ENCODE results near the gene MAD1L1.

MAD1L1 gene

GRCh38 chr7:2122651-2123050 lies 110.1 kb downstream of the MAD1L1 start:
- no peak overlapping the region for H2BK12ac ChIP-seq (ENCODE audit: low read length)
- no peaks in the 10 kb centered on the region for H3K79me1 ChIP-seq (ENCODE audit: low read length)
- no peak overlapping the region for H4K12ac ChIP-seq (ENCODE audit: low read depth, low read length)
- H3K4me3 ChIP-seq (ENCODE audit: low read depth, low read length) = no peak overlapping the region
- no peaks in the 10 kb centered on the region for H3K79me2 ChIP-seq (ENCODE audit: control insufficient read depth, insufficient read depth, low read length, poor library complexity)
- H3K14ac ChIP-seq (ENCODE audit: low read length) = no peak overlapping the region
- H3K18ac ChIP-seq (ENCODE audit: low read length) = no peak overlapping the region
- H4K8ac ChIP-seq (ENCODE audit: low read depth, low read length) = no peak overlapping the region
- no peaks in the 10 kb centered on the region for H3K27me3 ChIP-seq (ENCODE audit: insufficient read depth, low read length)
- no peak overlapping the region for H4K91ac ChIP-seq (ENCODE audit: low read depth, low read length)
- peaks cover 4% of the 10 kb centered on the region for H3K9me3 ChIP-seq (ENCODE audit: insufficient read depth, low read depth, low read length)
- no peak for DNase-seq
- no peak overlapping the region for H2BK5ac ChIP-seq (ENCODE audit: low read depth, low read length, poor library complexity)
- H3K4me1 ChIP-seq (ENCODE audit: control insufficient read depth in 1 of 2, insufficient read depth in 2 of 2, low read length in 2 of 2) = peaks cover 8 to 11% of the 10 kb centered on the region in 2 experiments
- no peak overlapping the region for H3K4me2 ChIP-seq (ENCODE audit: low read length)
- H2BK120ac ChIP-seq (ENCODE audit: insufficient read depth, low read length, poor library complexity) = no peak overlapping the region
- H3K9ac ChIP-seq (ENCODE audit: low read length) = no peak overlapping the region
- H3K27ac ChIP-seq (ENCODE audit: low read depth, low read length) = no peak overlapping the region
- no CpG with 5 or more reads among the region's 16 CpGs for WGBS (ENCODE audit: extremely low coverage, insufficient coverage, insufficient read length)
- no peak overlapping the region for H3K23ac ChIP-seq (ENCODE audit: low read length)
- no peak overlapping the region for H2AFZ ChIP-seq (ENCODE audit: insufficient read depth, low read length, poor library complexity)
- peaks cover 27% of the 10 kb centered on the region in 2 experiments for H3K36me3 ChIP-seq (ENCODE audit: control insufficient read depth in 1 of 2, insufficient read depth in 2 of 2, low read length in 2 of 2)
- no peak overlapping the region for H3K4ac ChIP-seq (ENCODE audit: low read depth, low read length)
- no peak overlapping the region for H2AK5ac ChIP-seq (ENCODE audit: low read length)

DNA sequence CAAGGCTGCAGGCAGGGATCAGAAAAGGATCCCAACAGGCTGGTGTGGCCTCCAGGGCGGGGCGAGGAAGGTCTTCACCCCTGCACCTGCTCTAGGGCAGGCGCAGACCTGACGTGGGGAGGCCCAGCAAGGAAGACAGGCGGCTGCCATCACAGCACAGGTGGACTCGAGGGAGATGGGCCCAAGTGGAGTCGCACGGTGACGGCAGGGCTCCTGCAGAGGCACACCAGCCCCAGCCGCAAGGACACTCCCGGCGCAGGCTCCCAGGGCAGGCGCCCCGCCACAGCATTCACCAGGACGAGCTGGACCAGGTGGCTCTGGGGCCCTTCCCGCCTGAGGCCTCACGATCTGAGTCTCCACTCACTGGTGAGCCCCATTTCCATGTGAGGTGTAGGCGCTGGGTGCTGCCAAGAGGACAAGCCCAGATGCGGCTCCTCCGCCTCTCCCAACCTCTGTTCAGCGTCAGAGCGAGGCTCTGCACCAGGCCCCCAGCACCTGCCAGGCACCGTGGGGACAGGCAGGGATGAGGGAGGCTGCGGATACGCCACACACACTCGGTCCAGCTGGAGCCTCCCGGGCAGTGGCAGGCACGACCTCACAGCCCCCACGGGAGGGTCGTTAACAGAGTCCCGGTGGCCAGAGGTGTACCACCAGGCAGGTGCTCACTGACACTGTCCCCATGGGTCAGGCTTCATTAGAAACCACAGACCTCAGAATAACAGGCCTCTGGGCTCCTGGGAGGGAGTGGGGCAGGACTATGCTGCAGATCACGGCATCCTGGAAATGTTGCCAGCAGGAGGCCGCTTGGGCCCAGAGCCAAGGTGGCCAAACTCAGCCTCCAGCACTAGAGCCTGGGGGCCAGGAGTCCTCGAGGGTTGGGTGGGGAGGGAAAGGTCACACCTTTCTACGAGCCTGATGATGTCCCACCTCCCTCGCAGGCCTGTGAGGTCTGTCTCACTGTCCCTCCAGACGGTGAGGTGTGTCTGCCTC lies 111.6 kb downstream of the MAD1L1 start:
- Histone ChIP-seq H2BK5ac (ENCODE audit: low read depth, low read length, poor library complexity) (no peak overlapping the region), H4K91ac (ENCODE audit: low read depth, low read length) (no peak overlapping the region), H3K4me2 (ENCODE audit: low read length) (no peak overlapping the region), H3K36me3 (ENCODE audit: control insufficient read depth in 1 of 2, insufficient read depth in 2 of 2, low read length in 2 of 2) (peaks cover 24% of the 10 kb centered on the region in 2 experiments), H3K27ac (ENCODE audit: low read depth, low read length) (no peak overlapping the region), H3K27me3 (ENCODE audit: insufficient read depth, low read length) (no peaks in the 10 kb centered on the region), H3K4me3 (ENCODE audit: low read depth, low read length) (no peak overlapping the region), H2BK12ac (ENCODE audit: low read length) (no peak overlapping the region), H3K4me1 (ENCODE audit: control insufficient read depth in 1 of 2, insufficient read depth in 2 of 2, low read length in 2 of 2) (peaks cover 8 to 11% of the 10 kb centered on the region in 2 experiments), H2AFZ (ENCODE audit: insufficient read depth, low read length, poor library complexity) (no peak overlapping the region), H4K8ac (ENCODE audit: low read depth, low read length) (no peak overlapping the region), H3K18ac (ENCODE audit: low read length) (no peak overlapping the region), H3K14ac (ENCODE audit: low read length) (no peak overlapping the region), H3K23ac (ENCODE audit: low read length) (no peak overlapping the region), H2BK120ac (ENCODE audit: insufficient read depth, low read length, poor library complexity) (no peak overlapping the region), H3K9me3 (ENCODE audit: insufficient read depth, low read depth, low read length) (peaks cover 4% of the 10 kb centered on the region), H3K79me1 (ENCODE audit: low read length) (no peaks in the 10 kb centered on the region), H3K79me2 (ENCODE audit: control insufficient read depth, insufficient read depth, low read length, poor library complexity) (no peaks in the 10 kb centered on the region), H3K9ac (ENCODE audit: low read length) (no peak overlapping the region), H4K12ac (ENCODE audit: low read depth, low read length) (no peak overlapping the region), H3K4ac (ENCODE audit: low read depth, low read length) (no peak overlapping the region), H2AK5ac (ENCODE audit: low read length) (no peak overlapping the region)
- DNase-seq = no peak
- no CpG with 5 or more reads among the region's 37 CpGs for WGBS (ENCODE audit: extremely low coverage, insufficient coverage, insufficient read length)

- no peak overlapping the region for H4K12ac ChIP-seq (ENCODE audit: low read depth, low read length)
- H3K9me3 ChIP-seq (ENCODE audit: insufficient read depth, low read depth, low read length) = peaks cover 4% of the 10 kb centered on the region
- no peak overlapping the region for H4K8ac ChIP-seq (ENCODE audit: low read depth, low read length)
- H3K9ac ChIP-seq (ENCODE audit: low read length) = no peak overlapping the region
- no peak overlapping the region for H3K14ac ChIP-seq (ENCODE audit: low read length)
- no CpG with 5 or more reads among the region's 12 CpGs for WGBS (ENCODE audit: extremely low coverage, insufficient coverage, insufficient read length)
- H3K18ac ChIP-seq (ENCODE audit: low read length) = no peak overlapping the region
- no peak overlapping the region for H2AK5ac ChIP-seq (ENCODE audit: low read length)
- no peaks in the 10 kb centered on the region for H3K27me3 ChIP-seq (ENCODE audit: insufficient read depth, low read length)
- no peak overlapping the region for H2BK120ac ChIP-seq (ENCODE audit: insufficient read depth, low read length, poor library complexity)
- H2BK12ac ChIP-seq (ENCODE audit: low read length) = no peak overlapping the region
- no peak overlapping the region for H3K4me2 ChIP-seq (ENCODE audit: low read length)
- H3K27ac ChIP-seq (ENCODE audit: low read depth, low read length) = no peak overlapping the region
- H3K23ac ChIP-seq (ENCODE audit: low read length) = no peak overlapping the region
- H2BK5ac ChIP-seq (ENCODE audit: low read depth, low read length, poor library complexity) = no peak overlapping the region
- DNase-seq = no peak
- H3K36me3 ChIP-seq (ENCODE audit: control insufficient read depth in 1 of 2, insufficient read depth in 2 of 2, low read length in 2 of 2) = peaks cover 17 to 21% of the 10 kb centered on the region in 2 experiments
- no peaks in the 10 kb centered on the region for H3K79me2 ChIP-seq (ENCODE audit: control insufficient read depth, insufficient read depth, low read length, poor library complexity)
- H3K4me3 ChIP-seq (ENCODE audit: low read depth, low read length) = no peak overlapping the region
- no peak overlapping the region for H3K4ac ChIP-seq (ENCODE audit: low read depth, low read length)
- peaks cover 8 to 11% of the 10 kb centered on the region in 2 experiments for H3K4me1 ChIP-seq (ENCODE audit: control insufficient read depth in 1 of 2, insufficient read depth in 2 of 2, low read length in 2 of 2)
- no peak overlapping the region for H4K91ac ChIP-seq (ENCODE audit: low read depth, low read length)
- no peaks in the 10 kb centered on the region for H3K79me1 ChIP-seq (ENCODE audit: low read length)
- H2AFZ ChIP-seq (ENCODE audit: insufficient read depth, low read length, poor library complexity) = no peak overlapping the region
Observed at GRCh38 chr7:2120251-2120660, 112.5 kb downstream of the MAD1L1 start.

DNA sequence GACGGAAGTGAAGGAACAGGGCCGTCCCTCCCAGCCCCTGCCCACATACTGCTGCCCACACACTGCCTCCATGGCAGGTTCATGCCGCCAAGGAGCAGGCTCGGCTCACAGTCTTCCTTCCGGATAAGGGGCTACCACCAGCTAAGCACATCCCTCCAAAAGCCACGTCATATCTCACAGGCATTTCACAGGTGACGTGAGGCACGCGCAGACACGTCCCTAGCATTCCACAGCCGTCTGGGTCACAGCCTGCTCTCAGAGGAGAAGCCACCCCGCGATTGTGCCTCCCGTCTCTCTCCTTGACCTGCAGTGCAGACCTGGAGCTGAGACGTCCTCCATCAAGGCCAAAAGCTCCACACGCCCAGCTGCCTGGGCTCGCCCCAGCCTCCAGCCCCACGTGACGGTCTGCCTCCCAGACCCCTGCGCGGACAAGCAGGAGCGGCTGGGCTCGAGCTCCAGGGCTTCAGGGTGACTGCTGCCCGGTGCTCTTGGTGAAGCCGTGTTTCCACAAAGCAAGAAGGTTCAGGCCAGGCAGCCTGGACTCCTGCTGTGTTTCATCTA lies 114.0 kb downstream of the MAD1L1 start:
- H3K9ac ChIP-seq (ENCODE audit: low read length) = no peak overlapping the region
- H2BK12ac ChIP-seq (ENCODE audit: low read length) = no peak overlapping the region
- no peaks in the 10 kb centered on the region for H3K79me2 ChIP-seq (ENCODE audit: control insufficient read depth, insufficient read depth, low read length, poor library complexity)
- H2AK5ac ChIP-seq (ENCODE audit: low read length) = no peak overlapping the region
- peak overlapping the region; percentile 14 for H4K8ac ChIP-seq (ENCODE audit: low read depth, low read length)
- H2BK120ac ChIP-seq (ENCODE audit: insufficient read depth, low read length, poor library complexity) = no peak overlapping the region
- WGBS (ENCODE audit: extremely low coverage, insufficient coverage, insufficient read length) = no CpG with 5 or more reads among the region's 25 CpGs
- no peaks in the 10 kb centered on the region for H3K27me3 ChIP-seq (ENCODE audit: insufficient read depth, low read length)
- no peak overlapping the region for H3K4ac ChIP-seq (ENCODE audit: low read depth, low read length)
- peaks cover 9 to 15% of the 10 kb centered on the region in 2 experiments for H3K36me3 ChIP-seq (ENCODE audit: control insufficient read depth in 1 of 2, insufficient read depth in 2 of 2, low read length in 2 of 2)
- no peak overlapping the region for H3K4me3 ChIP-seq (ENCODE audit: low read depth, low read length)
- peak in 1 of 2 donors; percentile 60 for DNase-seq
- peaks cover 17 to 18% of the 10 kb centered on the region in 2 experiments for H3K4me1 ChIP-seq (ENCODE audit: control insufficient read depth in 1 of 2, insufficient read depth in 2 of 2, low read length in 2 of 2)
- H2BK5ac ChIP-seq (ENCODE audit: low read depth, low read length, poor library complexity) = no peak overlapping the region
- no peak overlapping the region for H3K23ac ChIP-seq (ENCODE audit: low read length)
- H4K91ac ChIP-seq (ENCODE audit: low read depth, low read length) = peak overlapping the region; percentile 33
- H4K12ac ChIP-seq (ENCODE audit: low read depth, low read length) = no peak overlapping the region
- H3K14ac ChIP-seq (ENCODE audit: low read length) = peak overlapping the region; percentile 36
- no peak overlapping the region for H2AFZ ChIP-seq (ENCODE audit: insufficient read depth, low read length, poor library complexity)
- no peaks in the 10 kb centered on the region for H3K9me3 ChIP-seq (ENCODE audit: insufficient read depth, low read depth, low read length)
- no peaks in the 10 kb centered on the region for H3K79me1 ChIP-seq (ENCODE audit: low read length)
- H3K4me2 ChIP-seq (ENCODE audit: low read length) = no peak overlapping the region
- peak overlapping the region; percentile 12 for H3K18ac ChIP-seq (ENCODE audit: low read length)
- no peak overlapping the region for H3K27ac ChIP-seq (ENCODE audit: low read depth, low read length)

Measured in trophoblast cell (in vitro differentiated cells and primary cell).